Activated CD8-positive, alpha-beta T cell treated with anti-CD3 and anti-CD28 coated beads, Interleukin-2, amount 10 ng/mL, durations not matched to agents 7 days and 5 days (primary cell): ENCODE results near the gene NRXN3. TPM values are rescaled to one million over a fixed set of nuclear protein-coding genes. Genes with fewer than 3 reads are reported as not detected.

Experiments
- ATAC-seq: fragments of 150-1000 bp; cut with Tn5 transposase; one replicate; pipeline ENCODE4 v1.10.0; 2021; ENCODE audit warnings: moderate library complexity
- CTCF ChIA-PET: fragments of 350-600 bp; sonication (Branson Sonifier 250); formaldehyde crosslinking; loops from one replicate; lab custom pipeline; 2021; ENCODE audit warnings: antibody characterized with exemption; lab: Charles Lee
- POLR2A ChIA-PET: fragments of 350-600 bp; sonication (Branson Sonifier 250); formaldehyde crosslinking; loops from one replicate; lab custom pipeline; 2021; ENCODE audit warnings: antibody characterized with exemption; lab: Charles Lee
- DNase-seq: peaks from one replicate; pipeline ENCODE4 v3.0.0-alpha.2; 2020
- H3K27ac Mint-ChIP-seq: one replicate; pipeline ENCODE4 v1.8.0; 2021; ENCODE audit warnings: mild to moderate bottlenecking, mixed read lengths
- H3K27me3 Mint-ChIP-seq: one replicate; pipeline ENCODE4 v1.8.0; 2021; ENCODE audit warnings: low read depth, mixed read lengths
- H3K36me3 Mint-ChIP-seq: one replicate; pipeline ENCODE4 v1.8.0; 2021; ENCODE audit warnings: low read depth, mixed read lengths
- H3K4me1 Mint-ChIP-seq: one replicate; pipeline ENCODE4 v1.8.0; 2021; ENCODE audit warnings: low read depth, mixed read lengths
- H3K4me3 Mint-ChIP-seq: one replicate; pipeline ENCODE4 v1.8.0; 2021; ENCODE audit warnings: mild to moderate bottlenecking, mixed read lengths
- H3K9me3 Mint-ChIP-seq: one replicate; pipeline ENCODE4 v1.8.0; 2022; ENCODE audit warnings: mixed read lengths; ENCODE audit not compliant: insufficient read depth
- total RNA-seq, 2 experiments: library from RNA; stranded (reverse); gene quantifications; one replicate each; pipeline ENCODE4 v1.2.3, GENCODE V29; 2021

NRXN3 gene
- total RNA-seq, 2 experiments from 2014 or later, result not detected

- ChIA-PET CTCF (no interaction called here), POLR2A (no interaction called here)
- Mint-ChIP-seq H3K27ac (no peak overlapping the region), H3K36me3 (no peaks in the 10 kb centered on the region), H3K4me3 (no peak overlapping the region), H3K9me3 (no peaks in the 10 kb centered on the region), H3K4me1 (no peaks in the 10 kb centered on the region), H3K27me3 (no peaks in the 10 kb centered on the region)
- no peak for DNase-seq
- ATAC-seq, result no peak
These were observed 1243.7 kb downstream of the NRXN3 start for GRCh38 chr14:79413734-79414428.

- Mint-ChIP-seq H3K4me3 (no peak overlapping the region), H3K27me3 (no peaks in the 10 kb centered on the region), H3K36me3 (no peaks in the 10 kb centered on the region), H3K9me3 (no peaks in the 10 kb centered on the region), H3K4me1 (no peaks in the 10 kb centered on the region), H3K27ac (no peak overlapping the region)
- POLR2A ChIA-PET, result no interaction called here
- ATAC-seq (no peak), DNase-seq (no peak)
- CTCF ChIA-PET, result no interaction called here
These were observed 1245.6 kb downstream of the NRXN3 start for GRCh38 chr14:79415726-79416125.

GRCh38 chr14:79417961-79418360 lies 1247.8 kb downstream of the NRXN3 start:
- no peaks in the 10 kb centered on the region for H3K36me3 Mint-ChIP-seq
- H3K27me3 Mint-ChIP-seq, result no peaks in the 10 kb centered on the region
- ATAC-seq, result no peak
- CTCF ChIA-PET, result no interaction called here
- POLR2A ChIA-PET, result no interaction called here
- H3K9me3 Mint-ChIP-seq, result no peaks in the 10 kb centered on the region
- no peaks in the 10 kb centered on the region for H3K4me1 Mint-ChIP-seq
- DNase-seq, result no peak
- no peak overlapping the region for H3K4me3 Mint-ChIP-seq
- no peak overlapping the region for H3K27ac Mint-ChIP-seq

- ChIA-PET CTCF (interaction anchor here (1.0 kb wide), 1 partner anchor 14 kb away, joined by 3 read pairs; no protein-coding TSS in a partner anchor), POLR2A (no interaction called here)
- Mint-ChIP-seq H3K9me3 (no peaks in the 10 kb centered on the region), H3K27ac (no peak overlapping the region), H3K4me1 (no peaks in the 10 kb centered on the region), H3K27me3 (no peaks in the 10 kb centered on the region), H3K36me3 (no peaks in the 10 kb centered on the region), H3K4me3 (no peak overlapping the region)
- DNase-seq (no peak), ATAC-seq (no peak)
These were observed 1248.7 kb downstream of the NRXN3 start for GRCh38 chr14:79418649-79419415.

GRCh38 chr14:79419571-79420327 lies 1249.6 kb downstream of the NRXN3 start:
- CTCF ChIA-PET, result interaction anchor here (1.0 kb wide), 1 partner anchor 15 kb away, joined by 3 read pairs; no protein-coding TSS in a partner anchor

GRCh38 chr14:79420725-79421124 lies 1250.6 kb downstream of the NRXN3 start:
- ChIA-PET CTCF (no interaction called here), POLR2A (no interaction called here)
- no peaks in the 10 kb centered on the region for H3K36me3 Mint-ChIP-seq
- H3K4me1 Mint-ChIP-seq, result no peaks in the 10 kb centered on the region
- ATAC-seq, result no peak
- H3K9me3 Mint-ChIP-seq, result no peaks in the 10 kb centered on the region
- H3K27me3 Mint-ChIP-seq, result no peaks in the 10 kb centered on the region
- no peak overlapping the region for H3K4me3 Mint-ChIP-seq
- no peak overlapping the region for H3K27ac Mint-ChIP-seq
- DNase-seq, result no peak

More at GRCh38 chr14:79419571-79420327, 1249.6 kb downstream of the NRXN3 start:
- POLR2A ChIA-PET, result no interaction called here
- H3K4me3 Mint-ChIP-seq, result no peak overlapping the region
- no peak for ATAC-seq
- H3K4me1 Mint-ChIP-seq, result no peaks in the 10 kb centered on the region
- H3K27ac Mint-ChIP-seq, result no peak overlapping the region
- DNase-seq, result no peak
- no peaks in the 10 kb centered on the region for H3K27me3 Mint-ChIP-seq
- H3K36me3 Mint-ChIP-seq, result no peaks in the 10 kb centered on the region
- H3K9me3 Mint-ChIP-seq, result no peaks in the 10 kb centered on the region

GRCh38 chr14:79421811-79422210 lies 1251.6 kb downstream of the NRXN3 start:
- H3K4me1 Mint-ChIP-seq, result no peaks in the 10 kb centered on the region
- CTCF ChIA-PET, result no interaction called here
- no peaks in the 10 kb centered on the region for H3K36me3 Mint-ChIP-seq
- no peak for DNase-seq
- H3K27me3 Mint-ChIP-seq, result no peaks in the 10 kb centered on the region
- no peak overlapping the region for H3K27ac Mint-ChIP-seq
- no peak overlapping the region for H3K4me3 Mint-ChIP-seq
- no peaks in the 10 kb centered on the region for H3K9me3 Mint-ChIP-seq
- ATAC-seq, result no peak
- POLR2A ChIA-PET, result no interaction called here

- Mint-ChIP-seq H3K9me3 (no peaks in the 10 kb centered on the region), H3K36me3 (no peaks in the 10 kb centered on the region), H3K4me1 (no peaks in the 10 kb centered on the region), H3K4me3 (no peak overlapping the region), H3K27ac (no peak overlapping the region), H3K27me3 (no peaks in the 10 kb centered on the region)
- DNase-seq (no peak), ATAC-seq (no peak)
- ChIA-PET CTCF (no interaction called here), POLR2A (no interaction called here)
These were observed 1254.3 kb downstream of the NRXN3 start for GRCh38 chr14:79424462-79424861.

GRCh38 chr14:79426103-79426755 lies 1256.1 kb downstream of the NRXN3 start:
- no peaks in the 10 kb centered on the region for H3K4me1 Mint-ChIP-seq
- H3K27ac Mint-ChIP-seq, result no peak overlapping the region
- POLR2A ChIA-PET, result no interaction called here
- no peak for DNase-seq
- ATAC-seq, result no peak
- no peaks in the 10 kb centered on the region for H3K27me3 Mint-ChIP-seq
- no peaks in the 10 kb centered on the region for H3K36me3 Mint-ChIP-seq
- no peaks in the 10 kb centered on the region for H3K9me3 Mint-ChIP-seq
- no peak overlapping the region for H3K4me3 Mint-ChIP-seq
- CTCF ChIA-PET, result no interaction called here

GRCh38 chr14:79432640-79433039 lies 1262.5 kb downstream of the NRXN3 start:
- no peak for ATAC-seq
- ChIA-PET CTCF (no interaction called here), POLR2A (no interaction called here)
- no peaks in the 10 kb centered on the region for H3K4me1 Mint-ChIP-seq
- no peak overlapping the region for H3K4me3 Mint-ChIP-seq
- no peak overlapping the region for H3K27ac Mint-ChIP-seq
- no peaks in the 10 kb centered on the region for H3K36me3 Mint-ChIP-seq
- no peaks in the 10 kb centered on the region for H3K9me3 Mint-ChIP-seq
- H3K27me3 Mint-ChIP-seq, result no peaks in the 10 kb centered on the region
- no peak for DNase-seq

GRCh38 chr14:79436335-79436734 lies 1266.2 kb downstream of the NRXN3 start:
- POLR2A ChIA-PET, result no interaction called here

More at GRCh38 chr14:79436335-79436734, 1266.2 kb downstream of the NRXN3 start:
- H3K36me3 Mint-ChIP-seq, result no peaks in the 10 kb centered on the region
- ATAC-seq (no peak), DNase-seq (no peak)
- H3K4me1 Mint-ChIP-seq, result no peaks in the 10 kb centered on the region
- no peaks in the 10 kb centered on the region for H3K27me3 Mint-ChIP-seq
- no peak overlapping the region for H3K27ac Mint-ChIP-seq
- H3K4me3 Mint-ChIP-seq, result no peak overlapping the region
- CTCF ChIA-PET, result no interaction called here
- H3K9me3 Mint-ChIP-seq, result no peaks in the 10 kb centered on the region
